SK-N-MC (cell line): ENCODE results near the gene F2RL1.

Experiments
- EZH2 ChIP-seq: fragments of 200-600 bp; sonication (generic); IDR thresholded peaks from one replicate; pipeline ENCODE4 v1.6.1; 2017; ENCODE audit warnings: antibody characterized with exemption
- POLR2AphosphoS5 ChIP-seq: IDR thresholded peaks from 2 replicates; pipeline ENCODE4 v1.6.1; 2012; ENCODE audit warnings: mild to moderate bottlenecking, low read depth, low read length, borderline replicate concordance

DNA sequence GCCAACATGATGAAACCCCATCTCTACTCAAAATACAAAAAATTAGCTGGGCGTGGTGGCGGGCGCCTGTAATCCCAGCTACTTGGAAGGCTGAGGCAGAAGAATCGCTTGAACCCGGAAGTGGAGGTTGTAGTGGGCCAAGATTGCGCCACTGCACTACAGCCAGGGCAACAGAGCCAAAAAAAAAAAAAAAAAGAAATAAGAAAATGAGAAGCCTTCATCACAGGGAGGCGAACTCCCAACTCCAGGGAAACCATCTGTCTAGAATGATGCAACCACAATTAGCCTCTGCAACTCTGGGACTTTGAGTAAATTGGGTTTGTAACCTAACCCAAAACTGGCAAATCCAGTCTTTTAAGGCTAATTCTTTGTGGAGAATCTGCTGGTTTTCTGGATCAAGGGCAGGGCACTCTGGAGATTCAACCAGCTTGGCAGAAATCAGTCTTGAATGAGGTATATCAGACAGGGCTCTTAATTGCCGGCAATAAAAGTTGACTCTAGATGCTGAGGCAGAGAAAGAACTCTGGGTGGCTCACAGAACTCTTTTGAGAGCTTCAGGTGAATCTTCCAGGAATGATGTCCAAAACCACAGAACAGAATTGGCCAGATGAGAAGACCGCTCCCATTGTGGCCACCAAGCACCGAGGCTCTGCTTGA lies 40.9 kb downstream of the F2RL1 start:
- TF ChIP-seq EZH2 (no peak), POLR2AphosphoS5 (no peak)
